Transverse colon (tissue), 4 donors: ENCODE measurements around the gene KIDINS220. TPM values are rescaled to one million over a fixed set of nuclear protein-coding genes. Genes with fewer than 3 reads are reported as not detected.
A peak's percentile ranks its signal among the peaks of the same experiment; 100 is the strongest.

Experiments
- DNase-seq: peaks from one replicate; pipeline ENCODE4 v3.0.0-alpha.2; 2019
- H3K27ac ChIP-seq, 4 donors: fragments of 200-600 bp; sonication (generic); 2 replicates each; pipeline ENCODE4 v1.5.1; 2016 to 2018; ENCODE audit warnings: inconsistent platforms in 4 of 4
- H3K27me3 ChIP-seq: fragments of 200-600 bp; sonication (generic); 2 replicates; pipeline ENCODE4 v1.5.1; 2017; ENCODE audit warnings: inconsistent platforms
- H3K36me3 ChIP-seq, 4 donors: fragments of 200-600 bp; sonication (generic); 2 replicates each; pipeline ENCODE4 v1.5.1; 2017 to 2019; ENCODE audit warnings: inconsistent platforms in 4 of 4
- H3K4me1 ChIP-seq, 4 donors: fragments of 200-600 bp; sonication (generic); 2 replicates each; pipeline ENCODE4 v1.5.1; 2017 to 2020; ENCODE audit warnings: inconsistent platforms in 4 of 4
- H3K4me3 ChIP-seq, 4 donors: fragments of 200-600 bp; sonication (generic); 1 replicate in 1 of 4; 2 replicates in 3 of 4; pipeline versions ENCODE4 v1.5.1 to v1.6.1; 2017 to 2019; ENCODE audit warnings: inconsistent platforms in 4 of 4
- H3K9me3 ChIP-seq, 2 donors: fragments of 200-600 bp; sonication (generic); 2 replicates each; pipeline ENCODE4 v1.5.1; 2017 to 2019; ENCODE audit warnings: inconsistent platforms in 2 of 2
- CTCF ChIP-seq, 5 experiments: fragments of 200-600 bp in 3 of 5; fragments of 450-650 bp in 2 of 5; sonication (generic) in 3 of 5; IDR thresholded peaks; 1 replicate in 2 of 5; 2 replicates in 3 of 5; pipeline ENCODE4 v1.5.1; 2016 to 2017; ENCODE audit warnings: antibody characterized with exemption in 5 of 5, inconsistent platforms in 3 of 5, mild to moderate bottlenecking in 2 of 5, moderate library complexity in 1 of 5
- POLR2A ChIP-seq: fragments of 450-650 bp; IDR thresholded peaks from one replicate; pipeline ENCODE4 v1.6.1; 2016; ENCODE audit warnings: antibody characterized with exemption, mild to moderate bottlenecking, moderate library complexity
- WGBS, 2 donors: methylation state at CpG; one replicate each; pipeline ENCODE4 v1.1.5; 2018; ENCODE audit warnings: low coverage in 1 of 2; 5-methylcytosine and 5-hydroxymethylcytosine counted together
- in situ Hi-C, 4 donors: fragments of 200-750 bp; cut with MboI; loops; one replicate each; pipeline versions ENCODE4 v1.15.0 to v1.15.1; 2017; ENCODE audit warnings: low sequenced_read_pairs in 3 of 4, low pct_ligation_motif_present in 1 of 4, low pct_unique_long_range_greater_than_20kb in 1 of 4
- intact Hi-C: fragments of 100-400 bp; cut with DNase I; formaldehyde crosslinking; loops from one replicate; pipeline ENCODE4 v1.15.1; 2023; ENCODE audit warnings: low total_unique reads
- total RNA-seq, 4 donors: library from RNA; depleted of rRNA; stranded (reverse); fragments of >200 nt; gene quantifications; one replicate each; pipeline ENCODE4 v1.1.0, GENCODE V29; 2016

The KIDINS220 gene
- total RNA-seq, 4 donors from 2014 or later: 79.3 to 110 (median 85.9) TPM

- WGBS, 2 donors: 6 to 23% methylated on average over 8 of the region's 8 CpGs
- intact Hi-C loops (loop anchor here (5.0 kb wide), 1 partner anchor 527 kb away; no protein-coding TSS in a partner anchor), in situ Hi-C loops (no loop called here)
- peaks cover 19 to 42% (median 37%) of the 10 kb centered on the region in 4 donors for H3K4me1 ChIP-seq
- peak overlapping the region; percentile 33 to 66 (median 62) for H3K4me3 ChIP-seq
- H3K27me3 ChIP-seq: peaks cover 5% of the 10 kb centered on the region
- no peak for DNase-seq
- H3K36me3 ChIP-seq: no peaks in the 10 kb centered on the region
- TF ChIP-seq POLR2A (no peak), CTCF (IDR thresholded peaks at IDR 0.05) (peak in 1 of 5 experiments; percentile 21)
- peaks cover 2 to 6% of the 10 kb centered on the region in 2 donors for H3K9me3 ChIP-seq
- peak overlapping the region; percentile 93 to 100 (median 96) for H3K27ac ChIP-seq
These were observed 157.9 kb downstream of the KIDINS220 start for GRCh38 chr2:8679567-8679826.

Other genes starting within 250 kb of the KIDINS220 start
- 100 to 1,000 TPM; 329 to 437 (median 382) TPM for gene ID2, start 155.6 kb downstream of the KIDINS220 start, total RNA-seq
- gene MBOAT2, start 166.1 kb upstream of the KIDINS220 start, total RNA-seq: 100 to 1,000 TPM in 1 of 4 donors, 10 to 100 TPM in 2, 1 to 10 TPM in 1; 10.0 to 132 (median 89.2) TPM